Measurements from ENCODE around the gene ARHGAP29. TPM values are rescaled to one million over a fixed set of nuclear protein-coding genes. Genes with fewer than 3 reads are reported as not detected.
A peak's percentile ranks its signal among the peaks of the same experiment; 100 is the strongest.

The ARHGAP29 gene
- total RNA-seq = 50.3 and 85.1 TPM in 2 replicates

DNA sequence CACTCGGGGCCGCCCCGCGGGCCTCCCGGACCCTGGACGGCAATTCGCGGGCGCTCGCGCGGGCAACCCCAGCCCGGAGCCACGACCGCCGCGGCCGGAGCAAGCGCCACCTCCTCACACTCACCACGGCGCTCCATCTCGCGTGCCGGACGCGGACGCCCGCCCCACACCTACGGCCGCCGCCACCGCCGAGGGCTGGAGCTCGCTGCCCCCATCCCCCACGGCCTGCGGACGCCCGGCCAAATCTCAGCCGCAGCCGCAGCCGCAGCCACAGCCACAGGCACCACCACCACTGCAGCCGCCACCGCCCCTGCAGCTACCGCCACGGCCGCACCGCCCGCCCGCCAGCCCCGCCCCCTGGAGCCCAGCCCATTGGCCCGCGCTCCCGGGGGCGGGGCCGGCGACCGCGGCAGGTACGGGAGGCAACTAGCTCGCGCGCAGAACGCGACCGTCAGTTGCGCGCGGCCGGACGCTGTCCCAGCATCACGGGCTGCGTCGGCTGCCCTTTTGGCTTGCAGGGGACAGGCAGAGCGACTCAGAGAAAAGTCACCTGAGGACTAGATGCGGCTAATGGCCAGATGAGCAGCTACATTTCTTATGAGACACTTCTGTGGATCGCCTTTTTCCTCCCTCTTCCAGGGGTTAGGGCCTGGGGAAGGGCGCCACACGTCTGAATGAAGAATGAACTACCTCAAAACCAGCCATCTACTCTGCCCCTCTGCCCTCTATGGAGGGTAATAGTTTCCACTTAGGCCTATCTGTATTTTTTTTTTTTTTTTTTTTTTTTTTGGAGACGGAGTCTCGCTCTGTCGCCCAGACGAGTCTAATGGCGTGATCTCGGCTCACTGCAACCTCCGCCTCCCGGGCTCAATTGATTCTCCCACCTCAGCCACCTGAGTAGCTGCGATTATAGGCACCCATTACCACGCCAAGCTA lies at the start of gene ARHGAP29:
ARHGAP29 (minus strand) TSS at position 294 of the 936 bp plus-strand sequence. CDS start 5,973 bp downstream, outside the sequence.
- TF ChIP-seq, protein P1, sequence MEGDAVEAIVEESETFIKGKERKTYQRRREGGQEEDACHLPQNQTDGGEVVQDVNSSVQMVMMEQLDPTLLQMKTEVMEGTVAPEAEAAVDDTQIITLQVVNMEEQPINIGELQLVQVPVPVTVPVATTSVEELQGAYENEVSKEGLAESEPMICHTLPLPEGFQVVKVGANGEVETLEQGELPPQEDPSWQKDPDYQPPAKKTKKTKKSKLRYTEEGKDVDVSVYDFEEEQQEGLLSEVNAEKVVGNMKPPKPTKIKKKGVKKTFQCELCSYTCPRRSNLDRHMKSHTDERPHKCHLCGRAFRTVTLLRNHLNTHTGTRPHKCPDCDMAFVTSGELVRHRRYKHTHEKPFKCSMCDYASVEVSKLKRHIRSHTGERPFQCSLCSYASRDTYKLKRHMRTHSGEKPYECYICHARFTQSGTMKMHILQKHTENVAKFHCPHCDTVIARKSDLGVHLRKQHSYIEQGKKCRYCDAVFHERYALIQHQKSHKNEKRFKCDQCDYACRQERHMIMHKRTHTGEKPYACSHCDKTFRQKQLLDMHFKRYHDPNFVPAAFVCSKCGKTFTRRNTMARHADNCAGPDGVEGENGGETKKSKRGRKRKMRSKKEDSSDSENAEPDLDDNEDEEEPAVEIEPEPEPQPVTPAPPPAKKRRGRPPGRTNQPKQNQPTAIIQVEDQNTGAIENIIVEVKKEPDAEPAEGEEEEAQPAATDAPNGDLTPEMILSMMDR (IDR thresholded peaks at IDR 0.05; ENCODE audit: insufficient read depth, low read depth, low read length) = no peak
- DNase-seq (ENCODE audit: low read depth) = peak; percentile 65
- H3K4me3 ChIP-seq (ENCODE audit: low read depth, low read length) = peak within 1 kb of the TSS; percentile 68

- DNase-seq (ENCODE audit: low read depth) = no peak
- no peak overlapping the region for H3K4me3 ChIP-seq (ENCODE audit: low read depth, low read length)
- TF ChIP-seq, protein P1 (IDR thresholded peaks at IDR 0.05; ENCODE audit: insufficient read depth, low read depth, low read length) = no peak
Measured at GRCh38 chr1:94286864-94287437, 49.6 kb upstream of the ARHGAP29 start.

- DNase-seq (ENCODE audit: low read depth) = no peak
- TF ChIP-seq, protein P1 (IDR thresholded peaks at IDR 0.05; ENCODE audit: insufficient read depth, low read depth, low read length) = no peak
- no peak overlapping the region for H3K4me3 ChIP-seq (ENCODE audit: low read depth, low read length)
Measured at GRCh38 chr1:94285031-94285654, 47.8 kb upstream of the ARHGAP29 start.

- DNase-seq (ENCODE audit: low read depth) = peak; percentile 39
- no peak overlapping the region for H3K4me3 ChIP-seq (ENCODE audit: low read depth, low read length)
- TF ChIP-seq, protein P1 (IDR thresholded peaks at IDR 0.05; ENCODE audit: insufficient read depth, low read depth, low read length) = no peak
Measured at GRCh38 chr1:94284476-94284875, 47.1 kb upstream of the ARHGAP29 start.

- H3K4me3 ChIP-seq (ENCODE audit: low read depth, low read length) = no peak overlapping the region
- TF ChIP-seq, protein P1 (IDR thresholded peaks at IDR 0.05; ENCODE audit: insufficient read depth, low read depth, low read length) = no peak
- DNase-seq (ENCODE audit: low read depth) = no peak
Measured at GRCh38 chr1:94283462-94283861, 46.1 kb upstream of the ARHGAP29 start.

- TF ChIP-seq, protein P1 (IDR thresholded peaks at IDR 0.05; ENCODE audit: insufficient read depth, low read depth, low read length) = no peak
- H3K4me3 ChIP-seq (ENCODE audit: low read depth, low read length) = no peak overlapping the region
Measured at GRCh38 chr1:94282143-94282711, 44.8 kb upstream of the ARHGAP29 start.

More at GRCh38 chr1:94282143-94282711, 44.8 kb upstream of the ARHGAP29 start:
- no peak for DNase-seq (ENCODE audit: low read depth)

All from fibroblast of villous mesenchyme (primary cell).